ENCODE measurements around the gene WWTR1. TPM values are rescaled to one million over a fixed set of nuclear protein-coding genes. Genes with fewer than 3 reads are reported as not detected.

The WWTR1 gene
- polyA plus RNA-seq, 2 of the 4 experiments (the other 2 are of a cell fraction) = 99.7 to 164 TPM

- Histone ChIP-seq H3K9me3 (no peaks in the 10 kb centered on the region), H3K4me3 (peak overlapping the region; percentile 90), H3K4me2 (peak overlapping the region; percentile 91), H3K27ac (peak overlapping the region; percentile 99), H3K4me1 (peaks cover 60% of the 10 kb centered on the region)
- WGBS (ENCODE audit: missing lambda C conversion rate) = 3% methylated on average over 2 of the region's 2 CpGs
- ChIA-PET POLR2A (interaction anchor here (0.8 to 1.1 kb wide), 4 partner anchors 9 to 87 kb away, joined by 3 to 8 read pairs (median 4); no protein-coding TSS in a partner anchor), CTCF (interaction anchor here (0.7 to 4.4 kb wide), 13 partner anchors 9 to 143 kb away, joined by 3 to 35 read pairs (median 4); partner anchors contain the start of gene COMMD2)
- TF ChIP-seq RCOR1 (IDR thresholded peaks at IDR 0.05; ENCODE audit: low read depth, low read length) (no peak), HOXB13 (CRISPR knock-in tag; IDR thresholded peaks at IDR 0.05; ENCODE audit: low read depth) (no peak), JUN (IDR thresholded peaks at IDR 0.05) (0 out of 5 replicates have a peak, but pooled peaks of 1 of the 2 experiments have one; percentile 9), RARB (CRISPR knock-in tag; IDR thresholded peaks at IDR 0.05) (no peak), HMGXB4 (CRISPR knock-in tag; IDR thresholded peaks at IDR 0.05; ENCODE audit: borderline replicate concordance) (no peak)
- DNase-seq (ENCODE audit: low read depth in 1 of 2, low spot score in 1 of 2) = peak in 1 of 2 experiments; percentile 33
- ATAC-seq = no peak
- no peak for FAIRE-seq
Measured at GRCh38 chr3:149655826-149656574, 1.8 kb downstream of the WWTR1 start.

GRCh38 chr3:149654188-149654601 is 3.6 kb downstream of the WWTR1 start:
- ChIA-PET CTCF (interaction anchor here (0.7 to 4.4 kb wide), 9 partner anchors 13 to 136 kb away, joined by 3 to 16 read pairs (median 4); no protein-coding TSS in a partner anchor), POLR2A (interaction anchor here (1.5 kb wide), 1 partner anchor 19 kb away, joined by 4 read pairs; no protein-coding TSS in a partner anchor)
- FAIRE-seq (no peak), DNase-seq (ENCODE audit: low read depth in 1 of 2, low spot score in 1 of 2) (no peak), ATAC-seq (no peak)
- H3K4me1 ChIP-seq = peaks cover 56% of the 10 kb centered on the region
- no peak for TF ChIP-seq TFCP2L1 (CRISPR knock-in tag; IDR thresholded peaks at IDR 0.05)
- no peak for TF ChIP-seq PBX3 (IDR thresholded peaks at IDR 0.05)
- TF ChIP-seq MAX (IDR thresholded peaks at IDR 0.05) = no peak
- no peak for TF ChIP-seq RAD21 (conservative IDR thresholded peaks at IDR 0.05 in 1 of 2, IDR thresholded peaks at IDR 0.05 in 1 of 2)
- TF ChIP-seq ATOH8 (CRISPR knock-in tag; IDR thresholded peaks at IDR 0.05; ENCODE audit: low read depth) = no peak
- no peak for TF ChIP-seq KDM1A (IDR thresholded peaks at IDR 0.05; ENCODE audit: low read depth)
- no peak for TF ChIP-seq RARB (CRISPR knock-in tag; IDR thresholded peaks at IDR 0.05)
- TF ChIP-seq ZNF302 (CRISPR knock-in tag; IDR thresholded peaks at IDR 0.05) = no peak
- TF ChIP-seq MAZ (IDR thresholded peaks at IDR 0.05; ENCODE audit: borderline replicate concordance, low read depth, low read length) = no peak
- TF ChIP-seq POLR2A (IDR thresholded peaks at IDR 0.05; ENCODE audit: low read length) = no peak
- no peak for TF ChIP-seq HOXB13 (CRISPR knock-in tag; IDR thresholded peaks at IDR 0.05; ENCODE audit: low read depth)
- peak overlapping the region; percentile 90; the same call in 2 of the 3 replicates for H3K4me3 ChIP-seq
- H3K27ac ChIP-seq = peak overlapping the region in 1 of 2 experiments; percentile 55; a peak in 4 of 6 replicates
- no peaks in the 10 kb centered on the region for H3K9me3 ChIP-seq
- peak overlapping the region; percentile 91 for H3K4me2 ChIP-seq

GRCh38 chr3:149653564-149653963 is 4.3 kb downstream of the WWTR1 start:
- TF ChIP-seq HDAC2 (IDR thresholded peaks at IDR 0.05) = no peak
- TF ChIP-seq ZC3H11A (IDR thresholded peaks at IDR 0.05) = no peak
- no peak for TF ChIP-seq CBX8 (IDR thresholded peaks at IDR 0.05)
- no peak for TF ChIP-seq HES2 (IDR thresholded peaks at IDR 0.05)
- TF ChIP-seq SREBF2 (IDR thresholded peaks at IDR 0.05) = no peak
- TF ChIP-seq ZFP36 (IDR thresholded peaks at IDR 0.05; ENCODE audit: borderline replicate concordance, partially characterized antibody) = no peak
- TF ChIP-seq RCOR1 (IDR thresholded peaks at IDR 0.05; ENCODE audit: low read depth, low read length) = no peak
- no peak for TF ChIP-seq POLR2A (IDR thresholded peaks at IDR 0.05; ENCODE audit: low read length)
- no peak for TF ChIP-seq JUN (IDR thresholded peaks at IDR 0.05)
- TF ChIP-seq NPAS2 (CRISPR knock-in tag; IDR thresholded peaks at IDR 0.05; ENCODE audit: borderline replicate concordance) = no peak
- TF ChIP-seq PBX3 (IDR thresholded peaks at IDR 0.05) = no peak
- no peak for TF ChIP-seq ATOH8 (CRISPR knock-in tag; IDR thresholded peaks at IDR 0.05; ENCODE audit: low read depth)
- TF ChIP-seq EHMT2 (IDR thresholded peaks at IDR 0.05; ENCODE audit: low read depth) = no peak
- TF ChIP-seq RARB (CRISPR knock-in tag; IDR thresholded peaks at IDR 0.05) = no peak
- no peak for TF ChIP-seq CHD2 (IDR thresholded peaks at IDR 0.05; ENCODE audit: low read length, partially characterized antibody)
- WGBS (ENCODE audit: missing lambda C conversion rate) = 85% methylated on average over 2 of the region's 2 CpGs
- no peaks in the 10 kb centered on the region for H3K9me3 ChIP-seq
- DNase-seq (ENCODE audit: low read depth in 1 of 2, low spot score in 1 of 2) (no peak), ATAC-seq (no peak), FAIRE-seq (no peak)
- H3K4me3 ChIP-seq = peak overlapping the region; percentile 90; the same call in 1 of the 3 replicates
- H3K4me1 ChIP-seq = peaks cover 59% of the 10 kb centered on the region
- peak overlapping the region; percentile 91 for H3K4me2 ChIP-seq
- peak overlapping the region in 1 of 2 experiments; percentile 55; a peak in 3 of 6 replicates for H3K27ac ChIP-seq
- POLR2A ChIA-PET = no interaction called here
- CTCF ChIA-PET = interaction anchor here (0.8 to 4.4 kb wide), 7 partner anchors 43 to 123 kb away, joined by 3 to 16 read pairs (median 4); no protein-coding TSS in a partner anchor
